T-helper 1 cell treated with Interleukin-12 subunit alpha and Interleukin-12 subunit beta and Interleukin-4 antibody, amounts not matched to agents 30 ng/mL and 1 ng/mL, for 36 hours (primary cell): ENCODE results near the gene GOLT1A. TPM values are rescaled to one million over a fixed set of nuclear protein-coding genes. Genes with fewer than 3 reads are reported as not detected.

Experiments used
- intact Hi-C: fragments of 100-400 bp; cut with micrococcal nuclease; formaldehyde crosslinking; loops from one replicate; pipeline ENCODE4 v1.15.1; 2024
- total RNA-seq: library from RNA; stranded (reverse); gene quantifications from 2 replicates; pipeline ENCODE4 v1.2.3, GENCODE V29; 2022

GOLT1A gene
- not detected in 2 replicates for total RNA-seq

- intact Hi-C loops: loop anchor here (1.0 kb wide), 2 partner anchors 149 to 184 kb away; no protein-coding TSS in a partner anchor
These were observed at the start of gene GOLT1A for GRCh38 chr1:204213668-204214662. Gene GOLT1A, minus strand, starts transcription at chr1:204213988. Its CDS starts 82 bp downstream, at chr1:204213906.

- intact Hi-C loops: no loop called here
These were observed 49.6 kb upstream of the GOLT1A start for GRCh38 chr1:204263254-204263910.

- intact Hi-C loops: no loop called here
These were observed 48.9 kb upstream of the GOLT1A start for GRCh38 chr1:204262506-204263253.

- intact Hi-C loops: no loop called here
These were observed 48.1 kb upstream of the GOLT1A start for GRCh38 chr1:204261746-204262505.

- intact Hi-C loops: no loop called here
These were observed 47.5 kb upstream of the GOLT1A start for GRCh38 chr1:204261266-204261665.

GRCh38 chr1:204260601-204261197, 46.9 kb upstream of the GOLT1A start:
- intact Hi-C loops: no loop called here

GRCh38 chr1:204259782-204260181, 46.0 kb upstream of the GOLT1A start:
- intact Hi-C loops: no loop called here

- intact Hi-C loops: no loop called here
These were observed 45.4 kb upstream of the GOLT1A start for GRCh38 chr1:204259196-204259595.

GRCh38 chr1:204258213-204259115, 44.7 kb upstream of the GOLT1A start:
- intact Hi-C loops: loop anchor here (1.0 kb wide), 1 partner anchor 105 kb away; no protein-coding TSS in a partner anchor

GRCh38 chr1:204257446-204257845, 43.7 kb upstream of the GOLT1A start:
- intact Hi-C loops: no loop called here

GRCh38 chr1:204256531-204256930, 42.7 kb upstream of the GOLT1A start:
- intact Hi-C loops: no loop called here

- intact Hi-C loops: no loop called here
These were observed 42.2 kb upstream of the GOLT1A start for GRCh38 chr1:204255966-204256365.

- intact Hi-C loops: no loop called here
These were observed 41.4 kb upstream of the GOLT1A start for GRCh38 chr1:204255225-204255624.

- intact Hi-C loops: no loop called here
These were observed 40.4 kb upstream of the GOLT1A start for GRCh38 chr1:204254031-204254661.

- intact Hi-C loops: no loop called here
These were observed 38.3 kb upstream of the GOLT1A start for GRCh38 chr1:204251926-204252689.

GRCh38 chr1:204251286-204251685, 37.5 kb upstream of the GOLT1A start:
- intact Hi-C loops: no loop called here

- intact Hi-C loops: no loop called here
These were observed 36.7 kb upstream of the GOLT1A start for GRCh38 chr1:204250428-204251030.
